Posterior cingulate gyrus (tissue), 11 donors: ENCODE measurements around the gene COMMD10.

Experiments used
- DNase-seq, 10 donors: peaks; one replicate each; pipeline versions ENCODE4 v3.0.0 to v3.0.0-alpha.2; 2020 to 2021; ENCODE audit warnings: mixed read lengths in 3 of 10
- intact Hi-C: fragments of 100-400 bp; cut with DNase I; formaldehyde crosslinking; loops from one replicate; pipeline ENCODE4 v1.15.1; 2023

The COMMD10 gene

GRCh38 chr5:116329503-116329902 is 244.7 kb downstream of the COMMD10 start:
- intact Hi-C loops: no loop called here
- DNase-seq: no peak

DNA sequence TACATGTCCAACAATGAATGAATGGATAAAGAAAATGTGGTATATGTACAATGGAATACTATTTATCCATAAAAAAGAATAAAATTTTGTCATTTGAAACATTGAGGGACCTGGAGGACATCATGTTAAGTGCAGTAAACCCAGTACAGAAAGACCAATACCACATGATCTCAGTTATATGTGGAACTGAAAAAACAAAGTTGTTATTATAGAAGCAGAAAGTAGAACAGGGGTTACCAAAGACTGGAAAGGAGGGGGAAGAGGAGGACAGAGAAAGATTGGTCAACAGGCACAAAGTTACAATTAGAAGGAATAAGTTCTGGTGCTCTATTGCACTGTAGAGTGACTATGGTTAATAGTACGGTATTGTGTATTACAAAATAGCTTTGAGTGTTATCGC is 256.0 kb downstream of the COMMD10 start:
- intact Hi-C loops: no loop called here
- DNase-seq: no peak
